Measurements from ENCODE around the gene NECTIN1. TPM values are rescaled to one million over a fixed set of nuclear protein-coding genes. Genes with fewer than 3 reads are reported as not detected.

Gene NECTIN1
- total and polyA plus RNA-seq, 2 of the 13 experiments (the other 11 are each of a cell fraction or from before 2014, with no cell fraction given) = 3.9 to 7.3 TPM

- TF ChIP-seq ZBTB10 (CRISPR knock-in tag; IDR thresholded peaks at IDR 0.05; ENCODE audit: borderline replicate concordance) = no peak
- TF ChIP-seq NFYC (CRISPR knock-in tag; IDR thresholded peaks at IDR 0.05) = no peak
- TF ChIP-seq ZBTB21 (CRISPR knock-in tag; IDR thresholded peaks at IDR 0.05) = no peak
- TF ChIP-seq HMGA1 (CRISPR knock-in tag; conservative IDR thresholded peaks at IDR 0.05) = no peak
- TF ChIP-seq, protein P1, sequence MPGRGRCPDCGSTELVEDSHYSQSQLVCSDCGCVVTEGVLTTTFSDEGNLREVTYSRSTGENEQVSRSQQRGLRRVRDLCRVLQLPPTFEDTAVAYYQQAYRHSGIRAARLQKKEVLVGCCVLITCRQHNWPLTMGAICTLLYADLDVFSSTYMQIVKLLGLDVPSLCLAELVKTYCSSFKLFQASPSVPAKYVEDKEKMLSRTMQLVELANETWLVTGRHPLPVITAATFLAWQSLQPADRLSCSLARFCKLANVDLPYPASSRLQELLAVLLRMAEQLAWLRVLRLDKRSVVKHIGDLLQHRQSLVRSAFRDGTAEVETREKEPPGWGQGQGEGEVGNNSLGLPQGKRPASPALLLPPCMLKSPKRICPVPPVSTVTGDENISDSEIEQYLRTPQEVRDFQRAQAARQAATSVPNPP (CRISPR knock-in tag; IDR thresholded peaks at IDR 0.05) = no peak
- no peak for TF ChIP-seq BCL6 (CRISPR knock-in tag; IDR thresholded peaks at IDR 0.05)
Observed at GRCh38 chr11:119764108-119764868, 35.3 kb upstream of the NECTIN1 start (continued).

GRCh38 chr11:119763071-119763728, 34.2 kb upstream of the NECTIN1 start:
- intact Hi-C loops (cut with micrococcal nuclease; ENCODE audit: unreplicated experiment) (no loop called here), in situ Hi-C loops (cut with HindIII; ENCODE audit: extremely low pct_ligation_motif_present, low pct_unique_long_range_greater_than_20kb) (no loop called here)
- H3K9ac ChIP-seq (ENCODE audit: insufficient read depth, low read depth, low read length) = no peak overlapping the region
- POLR2A ChIA-PET = no interaction called here
- no peak overlapping the region for H3K27ac ChIP-seq (ENCODE audit: extremely low read length, insufficient read depth, low read length)
- no peak overlapping the region for H3K4me2 ChIP-seq (ENCODE audit: low read depth, low read length)
- no TSS peak for BruUV-seq (replicated peaks)
- ATAC-seq (no peak; the same call in 1 of the 3 replicates), FAIRE-seq (no peak), DNase-seq (ENCODE audit: low spot score) (no peak)
- H3K36me3 ChIP-seq (replicated peaks in 1 of 2; ENCODE audit: control insufficient read depth in 1 of 2, insufficient read depth in 2 of 2, low read length in 2 of 2) = no peaks in the 10 kb centered on the region
- H3K27me3 ChIP-seq (ENCODE audit: control insufficient read depth in 1 of 2, insufficient read depth in 2 of 2, low read length in 2 of 2) = peaks cover 2 to 19% of the 10 kb centered on the region in 2 experiments; a peak in 1 of 5 replicates
- H2AFZ ChIP-seq (ENCODE audit: low read length) = no peak overlapping the region
- no peaks in the 10 kb centered on the region for H3K79me2 ChIP-seq (ENCODE audit: insufficient read depth, low read length)
- H3K9me3 ChIP-seq (ENCODE audit: low read length) = no peaks in the 10 kb centered on the region
- no peaks in the 10 kb centered on the region; the same call in 1 of the 2 replicates for H4K20me1 ChIP-seq (ENCODE audit: insufficient read depth, low read length)
- no peaks in the 10 kb centered on the region for H3K4me1 ChIP-seq (ENCODE audit: insufficient read depth, low read length)
- CTCF ChIA-PET (ENCODE audit: low intra/inter-chr PET ratio, low total read pairs) = no interaction called here
- 22% methylated on average over 9 of the region's 11 CpGs for WGBS (ENCODE audit: low lambda C conversion rate)
- H3K4me3 ChIP-seq (replicated peaks in 1 of 3; ENCODE audit: insufficient read depth in 1 of 3, low read depth in 2 of 3, low read length in 3 of 3) = no peak overlapping the region
- TF ChIP-seq ZNF670 (CRISPR knock-in tag; IDR thresholded peaks at IDR 0.05; ENCODE audit: borderline replicate concordance) (no peak), GLMP (CRISPR knock-in tag; IDR thresholded peaks at IDR 0.05; ENCODE audit: borderline replicate concordance) (no peak), PCBP2 (optimal IDR thresholded peaks at IDR 0.05; ENCODE audit: low read depth, low read length, poor library complexity, severe bottlenecking) (no peak), EED (CRISPR knock-in tag; IDR thresholded peaks at IDR 0.05) (no peak), MZF1 (CRISPR knock-in tag; IDR thresholded peaks at IDR 0.05; ENCODE audit: borderline replicate concordance) (no peak), ZNF496 (CRISPR knock-in tag; IDR thresholded peaks at IDR 0.05; ENCODE audit: insufficient replicate concordance) (no peak), CENPT (CRISPR knock-in tag; IDR thresholded peaks at IDR 0.05; ENCODE audit: low read depth) (no peak), GMEB2 (CRISPR knock-in tag; IDR thresholded peaks at IDR 0.05; ENCODE audit: low read depth) (no peak)

Measured in HepG2 (cell line).